ENCODE data around the gene FBXO36.

Gene FBXO36

DNA sequence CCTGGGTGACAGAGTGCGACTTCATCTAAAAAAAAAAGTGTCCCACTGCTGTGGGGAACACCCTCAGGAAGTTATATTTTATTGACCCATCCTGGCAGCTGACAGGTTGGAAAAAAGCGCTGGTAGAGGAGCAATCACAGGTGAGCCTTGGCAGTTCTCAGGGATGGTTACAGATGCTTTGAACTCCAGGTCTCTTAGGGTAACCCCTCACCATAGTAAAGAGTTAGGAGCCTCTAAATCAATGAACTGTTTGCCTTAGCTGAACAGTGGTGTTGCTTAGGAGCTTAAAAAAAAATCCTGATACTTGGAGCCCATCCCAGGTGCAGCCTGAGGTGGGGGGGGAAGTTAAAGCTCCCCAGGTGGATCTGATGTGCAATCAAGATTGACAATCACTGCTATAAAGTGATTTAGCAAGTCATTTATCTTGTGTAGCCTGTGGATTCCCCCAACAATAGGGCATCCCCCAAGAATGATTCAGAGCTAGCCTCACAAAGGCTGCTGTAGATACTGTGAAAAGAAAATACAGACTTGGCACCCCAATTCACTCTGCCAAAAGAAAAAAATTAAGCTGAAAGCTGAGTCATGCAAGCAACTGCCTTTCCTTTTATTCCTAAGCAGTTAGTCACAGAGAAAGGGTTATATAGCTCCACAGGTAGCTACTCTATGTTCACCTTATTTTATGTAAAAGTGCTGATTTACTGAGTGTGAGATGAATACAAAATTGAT lies 131.6 kb downstream of the FBXO36 start:
- Histone ChIP-seq H3K4me1 (ENCODE audit: control insufficient read depth in 1 of 2, insufficient read depth in 2 of 2, low read length in 2 of 2) (peaks cover 0 to 4% of the 10 kb centered on the region in 2 donors), H3K36me3 (ENCODE audit: control insufficient read depth in 1 of 2, insufficient read depth in 2 of 2, low read length in 2 of 2) (peaks cover 0 to under 1% of the 10 kb centered on the region in 2 donors), H3K9me3 (ENCODE audit: control insufficient read depth in 1 of 2, low read length in 2 of 2) (no peaks in the 10 kb centered on the region), H3K4me3 (ENCODE audit: low read depth in 1 of 2, low read length in 2 of 2) (no peak overlapping the region), H3K27me3 (ENCODE audit: low read depth, low read length) (no peaks in the 10 kb centered on the region), H3K27ac (ENCODE audit: low read length) (no peak overlapping the region)

DNA sequence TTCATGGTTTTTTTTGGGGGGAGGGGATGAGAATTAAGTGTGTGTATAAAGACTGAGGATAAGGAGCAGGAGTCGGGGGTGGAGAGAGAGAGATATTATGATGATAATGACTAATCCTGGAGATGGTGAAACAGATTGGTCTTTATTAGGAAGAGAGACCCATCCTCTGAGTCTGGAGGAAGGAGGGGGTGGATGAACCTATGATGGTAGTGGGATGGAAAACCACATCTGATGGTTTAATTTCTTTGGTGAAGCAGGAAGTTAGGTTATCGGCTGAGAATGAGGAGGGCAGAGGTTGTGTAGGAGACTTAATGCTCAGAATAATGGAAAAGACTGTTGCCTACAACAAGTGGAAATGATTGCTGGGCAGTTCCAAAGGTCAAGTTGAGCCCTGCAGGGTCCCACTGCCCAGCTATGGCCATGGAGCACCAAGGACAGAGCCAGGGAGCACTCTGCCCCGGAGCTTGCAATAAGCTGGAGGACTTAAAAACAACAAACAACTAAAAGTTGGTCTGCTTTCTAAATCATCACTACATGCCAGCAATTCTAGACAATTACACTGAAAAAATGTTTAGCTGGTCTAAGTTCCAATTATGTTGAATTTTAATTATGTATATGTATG lies 138.5 kb downstream of the FBXO36 start:
- Histone ChIP-seq H3K27ac (ENCODE audit: low read length) (no peak overlapping the region), H3K4me1 (ENCODE audit: control insufficient read depth in 1 of 2, insufficient read depth in 2 of 2, low read length in 2 of 2) (no peaks in the 10 kb centered on the region), H3K9me3 (ENCODE audit: control insufficient read depth in 1 of 2, low read length in 2 of 2) (no peaks in the 10 kb centered on the region), H3K27me3 (ENCODE audit: low read depth, low read length) (no peaks in the 10 kb centered on the region), H3K36me3 (ENCODE audit: control insufficient read depth in 1 of 2, insufficient read depth in 2 of 2, low read length in 2 of 2) (peaks cover 0 to 4% of the 10 kb centered on the region in 2 donors), H3K4me3 (ENCODE audit: low read depth in 1 of 2, low read length in 2 of 2) (no peak overlapping the region)
